IMR-90 (cell line): ENCODE data around the gene MAST1.

Source experiments
- MXI1 ChIP-seq: IDR thresholded peaks from 2 replicates; pipeline ENCODE4 v1.6.1; 2012; ENCODE audit warnings: low read depth, mild to moderate bottlenecking, low read length, moderate library complexity, borderline replicate concordance
- RCOR1 ChIP-seq: IDR thresholded peaks from 2 replicates; pipeline ENCODE4 v1.6.1; 2012; ENCODE audit warnings: mild to moderate bottlenecking, low read length, improper control_type of control experiment; ENCODE audit not compliant: insufficient replicate concordance
- RFX5 ChIP-seq: IDR thresholded peaks from 2 replicates; pipeline ENCODE4 v1.8.0; 2012; ENCODE audit warnings: low read depth, mild to moderate bottlenecking, low read length, moderate library complexity
- TF ChIP-seq, protein P1 (sequence below): conservative IDR thresholded peaks from 2 replicates; pipeline ENCODE4 v1.5.1; 2012; ENCODE audit warnings: mild to moderate bottlenecking, low read depth, low read length, improper control_type of control experiment
- TF ChIP-seq, protein P2 (sequence below): fragments of 150-350 bp; IDR thresholded peaks from 2 replicates; pipeline ENCODE4 v1.6.1; 2017; ENCODE audit warnings: mild to moderate bottlenecking, antibody characterized with exemption, low read length, low read depth

DNA sequence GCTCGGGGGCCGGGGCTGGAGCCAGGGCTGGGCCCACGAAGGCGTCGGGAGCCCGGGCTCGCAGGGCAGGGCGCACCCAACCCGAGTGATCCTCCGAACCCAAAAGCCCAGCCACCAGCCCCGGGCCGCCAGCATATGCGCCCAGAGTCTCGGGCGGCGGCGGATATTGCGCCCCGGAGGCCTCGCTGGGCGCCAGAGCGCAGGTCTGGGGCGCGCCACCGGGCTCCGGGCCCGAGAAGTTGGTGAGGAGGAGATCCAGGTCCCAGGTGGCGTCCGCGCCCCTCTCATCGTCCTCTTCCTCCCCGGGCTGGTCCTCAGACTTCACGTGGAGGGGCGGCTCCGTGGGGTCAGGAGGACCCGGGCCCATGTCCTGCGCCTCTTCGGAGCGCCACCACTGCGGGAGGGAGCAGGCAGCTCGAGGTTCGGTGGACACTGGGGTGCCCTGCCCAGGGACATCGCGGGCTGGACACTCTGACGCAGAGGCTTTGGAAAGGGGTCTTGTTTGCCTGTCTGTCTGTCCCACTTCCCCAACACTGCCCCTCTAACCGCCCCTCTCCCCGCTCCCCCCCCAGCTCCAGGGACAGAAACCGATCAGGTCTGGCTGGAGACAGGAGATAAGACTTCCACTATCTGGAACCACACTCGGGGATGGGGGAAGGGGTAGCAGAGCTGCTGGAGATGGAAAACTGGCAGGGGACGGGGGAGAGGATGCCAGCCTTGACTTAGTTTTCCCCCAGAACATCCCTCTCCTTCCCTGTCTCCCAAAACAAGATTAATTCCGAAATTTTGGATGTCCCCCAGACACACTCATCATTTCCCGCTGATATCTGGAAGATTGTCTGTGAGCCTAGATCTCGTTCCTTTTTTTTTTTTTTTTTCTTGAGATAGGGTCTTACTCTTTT, 47.7 kb downstream of the MAST1 start:
- TF ChIP-seq, protein P1, sequence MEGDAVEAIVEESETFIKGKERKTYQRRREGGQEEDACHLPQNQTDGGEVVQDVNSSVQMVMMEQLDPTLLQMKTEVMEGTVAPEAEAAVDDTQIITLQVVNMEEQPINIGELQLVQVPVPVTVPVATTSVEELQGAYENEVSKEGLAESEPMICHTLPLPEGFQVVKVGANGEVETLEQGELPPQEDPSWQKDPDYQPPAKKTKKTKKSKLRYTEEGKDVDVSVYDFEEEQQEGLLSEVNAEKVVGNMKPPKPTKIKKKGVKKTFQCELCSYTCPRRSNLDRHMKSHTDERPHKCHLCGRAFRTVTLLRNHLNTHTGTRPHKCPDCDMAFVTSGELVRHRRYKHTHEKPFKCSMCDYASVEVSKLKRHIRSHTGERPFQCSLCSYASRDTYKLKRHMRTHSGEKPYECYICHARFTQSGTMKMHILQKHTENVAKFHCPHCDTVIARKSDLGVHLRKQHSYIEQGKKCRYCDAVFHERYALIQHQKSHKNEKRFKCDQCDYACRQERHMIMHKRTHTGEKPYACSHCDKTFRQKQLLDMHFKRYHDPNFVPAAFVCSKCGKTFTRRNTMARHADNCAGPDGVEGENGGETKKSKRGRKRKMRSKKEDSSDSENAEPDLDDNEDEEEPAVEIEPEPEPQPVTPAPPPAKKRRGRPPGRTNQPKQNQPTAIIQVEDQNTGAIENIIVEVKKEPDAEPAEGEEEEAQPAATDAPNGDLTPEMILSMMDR = no peak
- TF ChIP-seq, protein P2, sequence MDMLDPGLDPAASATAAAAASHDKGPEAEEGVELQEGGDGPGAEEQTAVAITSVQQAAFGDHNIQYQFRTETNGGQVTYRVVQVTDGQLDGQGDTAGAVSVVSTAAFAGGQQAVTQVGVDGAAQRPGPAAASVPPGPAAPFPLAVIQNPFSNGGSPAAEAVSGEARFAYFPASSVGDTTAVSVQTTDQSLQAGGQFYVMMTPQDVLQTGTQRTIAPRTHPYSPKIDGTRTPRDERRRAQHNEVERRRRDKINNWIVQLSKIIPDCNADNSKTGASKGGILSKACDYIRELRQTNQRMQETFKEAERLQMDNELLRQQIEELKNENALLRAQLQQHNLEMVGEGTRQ = no peak
- no peak for TF ChIP-seq MXI1
- TF ChIP-seq RFX5 = no peak
- TF ChIP-seq RCOR1 = no peak
